Loucy (cell line): ENCODE data around the gene MCRIP1.

Experiments used
- H2AFZ ChIP-seq: fragments of 200-600 bp; sonication (generic); 2 replicates; pipeline ENCODE4 v1.6.0; 2016; ENCODE audit warnings: antibody characterized with exemption, mild to moderate bottlenecking, low read length, moderate library complexity
- H3F3A ChIP-seq: fragments of 200-600 bp; 2 replicates; pipeline ENCODE4 v1.6.0; 2016; ENCODE audit warnings: antibody characterized with exemption, low read depth, mild to moderate bottlenecking
- H3K27me3 ChIP-seq: fragments of 200-600 bp; sonication (generic); 2 replicates; pipeline ENCODE4 v1.6.1; 2014; ENCODE audit warnings: low read length, mild to moderate bottlenecking; ENCODE audit not compliant: insufficient read depth, poor library complexity, severe bottlenecking
- H3K36me3 ChIP-seq: fragments of 200-600 bp; sonication (generic); 2 replicates; pipeline ENCODE4 v1.6.1; 2016; ENCODE audit warnings: low read length; ENCODE audit not compliant: insufficient read depth
- H3K4me1 ChIP-seq: fragments of 200-600 bp; sonication (generic); 2 replicates; pipeline ENCODE4 v1.5.1; 2014; ENCODE audit warnings: low read length, mild to moderate bottlenecking; ENCODE audit not compliant: insufficient read depth, poor library complexity, severe bottlenecking
- H3K4me2 ChIP-seq: fragments of 200-600 bp; sonication (generic); 2 replicates; pipeline ENCODE4 v1.6.0; 2014; ENCODE audit warnings: antibody characterized with exemption, low read length, low read depth, mild to moderate bottlenecking; ENCODE audit not compliant: poor library complexity, severe bottlenecking
- H3K4me3 ChIP-seq: fragments of 200-600 bp; sonication (generic); 2 replicates; pipeline ENCODE4 v1.5.1; 2014; ENCODE audit warnings: low read length, mild to moderate bottlenecking, mixed read lengths; ENCODE audit not compliant: poor library complexity, severe bottlenecking
- H3K79me2 ChIP-seq: fragments of 200-600 bp; sonication (generic); 2 replicates; pipeline ENCODE4 v1.6.1; 2014; ENCODE audit warnings: low read length; ENCODE audit not compliant: insufficient read depth
- H3K9ac ChIP-seq: fragments of 200-600 bp; sonication (generic); 2 replicates; pipeline ENCODE4 v1.6.0; 2014; ENCODE audit warnings: mild to moderate bottlenecking, low read depth, low read length, moderate library complexity; ENCODE audit not compliant: poor library complexity, severe bottlenecking
- H3K9me2 ChIP-seq: fragments of 200-600 bp; sonication (generic); replicated peaks from 2 replicates; pipeline ENCODE4 v1.6.1; 2016; ENCODE audit warnings: low read depth, low read length, mixed read lengths
- H3K9me3 ChIP-seq: fragments of 200-600 bp; sonication (generic); 2 replicates; pipeline ENCODE4 v1.6.1; 2014; ENCODE audit warnings: mild to moderate bottlenecking, antibody characterized with exemption, low read length, low read depth; ENCODE audit not compliant: insufficient read depth
- H4K20me1 ChIP-seq: fragments of 200-600 bp; sonication (generic); 2 replicates; pipeline ENCODE4 v1.6.0; 2014; ENCODE audit warnings: antibody characterized with exemption, low read length, mild to moderate bottlenecking; ENCODE audit not compliant: insufficient read depth, poor library complexity, severe bottlenecking
- EZH2phosphoT487 ChIP-seq: fragments of 200-600 bp; IDR thresholded peaks from 2 replicates; pipeline ENCODE4 v1.6.1; 2018; ENCODE audit warnings: antibody characterized with exemption, mild to moderate bottlenecking, moderate library complexity, borderline replicate concordance
- TF ChIP-seq, protein P1 (sequence below): fragments of 200-600 bp; sonication (generic); conservative IDR thresholded peaks from 2 replicates; pipeline ENCODE4 v1.5.1; 2014; ENCODE audit warnings: mild to moderate bottlenecking, antibody characterized with exemption, low read length

The MCRIP1 gene

DNA sequence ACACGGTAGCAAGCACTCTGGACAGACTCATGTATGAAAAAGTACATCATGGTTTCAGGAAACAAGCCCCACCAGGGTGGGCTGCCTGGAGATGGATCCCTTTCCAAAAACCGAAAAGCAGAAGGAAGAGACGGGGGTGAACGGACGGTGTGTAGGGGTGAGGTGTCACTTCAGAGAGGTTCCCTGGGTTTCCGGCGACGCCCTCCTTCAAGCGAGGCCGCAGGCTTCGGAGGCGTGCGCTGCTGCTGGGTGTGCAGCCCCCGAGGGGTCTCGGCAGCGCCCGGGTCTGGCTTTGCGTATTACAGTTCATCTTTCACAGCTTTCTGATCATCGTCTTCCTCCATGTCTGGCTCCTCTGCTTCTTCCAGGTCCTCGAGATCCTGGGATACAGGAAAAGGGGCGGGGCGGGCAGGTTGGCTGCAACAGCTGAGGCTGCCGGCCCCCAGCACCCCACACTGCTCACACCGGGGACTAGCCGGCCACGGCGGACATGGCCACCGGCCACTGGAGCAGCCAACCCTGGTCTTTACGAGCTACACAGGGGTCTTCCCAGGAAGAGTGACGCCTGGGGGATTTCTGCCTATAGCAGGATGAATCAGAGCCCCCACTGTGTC is 10.7 kb upstream of the MCRIP1 start:
- no peak for TF ChIP-seq EZH2phosphoT487
- TF ChIP-seq, protein P1, sequence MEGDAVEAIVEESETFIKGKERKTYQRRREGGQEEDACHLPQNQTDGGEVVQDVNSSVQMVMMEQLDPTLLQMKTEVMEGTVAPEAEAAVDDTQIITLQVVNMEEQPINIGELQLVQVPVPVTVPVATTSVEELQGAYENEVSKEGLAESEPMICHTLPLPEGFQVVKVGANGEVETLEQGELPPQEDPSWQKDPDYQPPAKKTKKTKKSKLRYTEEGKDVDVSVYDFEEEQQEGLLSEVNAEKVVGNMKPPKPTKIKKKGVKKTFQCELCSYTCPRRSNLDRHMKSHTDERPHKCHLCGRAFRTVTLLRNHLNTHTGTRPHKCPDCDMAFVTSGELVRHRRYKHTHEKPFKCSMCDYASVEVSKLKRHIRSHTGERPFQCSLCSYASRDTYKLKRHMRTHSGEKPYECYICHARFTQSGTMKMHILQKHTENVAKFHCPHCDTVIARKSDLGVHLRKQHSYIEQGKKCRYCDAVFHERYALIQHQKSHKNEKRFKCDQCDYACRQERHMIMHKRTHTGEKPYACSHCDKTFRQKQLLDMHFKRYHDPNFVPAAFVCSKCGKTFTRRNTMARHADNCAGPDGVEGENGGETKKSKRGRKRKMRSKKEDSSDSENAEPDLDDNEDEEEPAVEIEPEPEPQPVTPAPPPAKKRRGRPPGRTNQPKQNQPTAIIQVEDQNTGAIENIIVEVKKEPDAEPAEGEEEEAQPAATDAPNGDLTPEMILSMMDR, result no peak
- Histone ChIP-seq H3K27me3 (no peaks in the 10 kb centered on the region), H3K9ac (no peak overlapping the region), H2AFZ (no peak overlapping the region), H3F3A (no peaks in the 10 kb centered on the region), H3K79me2 (no peaks in the 10 kb centered on the region), H3K9me2 (no peaks in the 10 kb centered on the region), H3K4me1 (no peaks in the 10 kb centered on the region), H3K4me3 (no peak overlapping the region), H3K4me2 (no peak overlapping the region), H3K36me3 (peaks cover 56% of the 10 kb centered on the region; the same call in 1 of the 2 replicates), H3K9me3 (no peaks in the 10 kb centered on the region), H4K20me1 (no peaks in the 10 kb centered on the region)

DNA sequence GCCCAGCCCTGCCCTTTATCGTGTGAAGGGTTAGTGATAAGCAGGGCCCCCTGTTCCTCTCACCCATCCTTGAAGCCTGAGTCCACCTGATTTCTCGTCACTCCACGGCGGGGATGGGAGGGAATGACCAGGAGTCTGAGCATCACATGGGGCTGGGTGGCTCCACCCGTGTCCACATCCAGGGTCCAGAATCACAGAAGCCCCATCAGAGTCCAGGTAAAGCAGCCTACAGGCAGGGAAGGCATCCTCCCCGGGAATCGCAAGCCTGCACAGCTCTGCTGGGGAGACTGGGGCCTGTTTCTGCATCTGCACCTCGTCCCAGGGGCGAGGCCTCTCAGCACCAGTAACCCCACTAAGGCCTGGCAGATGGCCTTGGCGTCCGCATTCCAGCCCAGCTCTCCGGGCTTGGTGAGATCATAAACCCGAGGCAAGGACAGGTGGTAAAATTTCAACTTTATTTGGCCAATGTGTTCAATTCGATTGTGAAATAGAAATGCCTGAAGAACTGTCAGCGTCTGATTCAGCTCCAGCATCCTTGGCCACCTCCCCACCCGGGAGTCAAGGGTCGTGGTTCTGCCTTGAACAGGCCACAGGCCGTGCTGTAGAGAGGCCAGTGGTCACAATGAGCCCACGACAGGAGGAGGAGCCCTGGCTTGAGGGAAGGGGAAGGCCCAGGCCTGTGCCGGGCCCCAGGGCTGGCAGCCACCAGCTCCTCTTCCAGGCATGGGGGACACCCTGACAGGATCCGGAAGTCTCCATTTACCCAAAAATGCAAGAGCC is 9.8 kb upstream of the MCRIP1 start:
- Histone ChIP-seq H3K79me2 (no peaks in the 10 kb centered on the region), H3F3A (no peaks in the 10 kb centered on the region), H2AFZ (no peak overlapping the region), H4K20me1 (no peaks in the 10 kb centered on the region), H3K4me1 (no peaks in the 10 kb centered on the region), H3K4me2 (no peak overlapping the region), H3K9me3 (no peaks in the 10 kb centered on the region), H3K9me2 (no peaks in the 10 kb centered on the region), H3K9ac (no peak overlapping the region), H3K27me3 (no peaks in the 10 kb centered on the region), H3K36me3 (peaks cover 53% of the 10 kb centered on the region; the same call in 1 of the 2 replicates), H3K4me3 (no peak overlapping the region)
- TF ChIP-seq, protein P1, result no peak
- no peak for TF ChIP-seq EZH2phosphoT487

DNA sequence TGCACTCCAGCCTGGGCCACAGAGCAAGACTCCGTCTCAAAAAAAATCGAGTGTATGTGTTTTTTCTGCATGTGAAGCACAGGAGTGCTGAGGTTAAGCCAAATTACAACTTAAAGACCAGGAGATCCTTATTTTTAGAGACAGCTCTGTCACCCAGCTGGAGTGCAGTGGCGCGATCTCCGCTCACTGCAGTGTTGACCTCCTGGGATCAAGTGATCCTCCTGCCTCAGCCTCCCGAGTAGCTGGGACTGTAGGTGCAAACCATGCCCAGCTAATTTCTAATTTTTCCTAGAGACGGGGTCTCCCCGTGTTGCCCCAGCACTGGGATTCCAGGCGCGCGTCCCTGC is 9.3 kb upstream of the MCRIP1 start:
- H3K9ac ChIP-seq, result no peak overlapping the region
- H3K4me3 ChIP-seq, result no peak overlapping the region
- H3F3A ChIP-seq, result no peaks in the 10 kb centered on the region
- no peak for TF ChIP-seq EZH2phosphoT487
- TF ChIP-seq, protein P1, result no peak
- H3K9me3 ChIP-seq, result no peaks in the 10 kb centered on the region
- H3K4me1 ChIP-seq, result no peaks in the 10 kb centered on the region
- no peaks in the 10 kb centered on the region for H3K27me3 ChIP-seq
- no peaks in the 10 kb centered on the region for H3K79me2 ChIP-seq
- H2AFZ ChIP-seq, result no peak overlapping the region
- no peak overlapping the region for H3K4me2 ChIP-seq
- H3K9me2 ChIP-seq, result no peaks in the 10 kb centered on the region
- peaks cover 51% of the 10 kb centered on the region; the same call in 1 of the 2 replicates for H3K36me3 ChIP-seq
- no peaks in the 10 kb centered on the region for H4K20me1 ChIP-seq
